ENCODE results near the gene AUTS2. TPM values are rescaled to one million over a fixed set of nuclear protein-coding genes. Genes with fewer than 3 reads are reported as not detected.

Gene AUTS2
- total RNA-seq, 1 experiment from 2014 or later, result 50.0 TPM

DNA sequence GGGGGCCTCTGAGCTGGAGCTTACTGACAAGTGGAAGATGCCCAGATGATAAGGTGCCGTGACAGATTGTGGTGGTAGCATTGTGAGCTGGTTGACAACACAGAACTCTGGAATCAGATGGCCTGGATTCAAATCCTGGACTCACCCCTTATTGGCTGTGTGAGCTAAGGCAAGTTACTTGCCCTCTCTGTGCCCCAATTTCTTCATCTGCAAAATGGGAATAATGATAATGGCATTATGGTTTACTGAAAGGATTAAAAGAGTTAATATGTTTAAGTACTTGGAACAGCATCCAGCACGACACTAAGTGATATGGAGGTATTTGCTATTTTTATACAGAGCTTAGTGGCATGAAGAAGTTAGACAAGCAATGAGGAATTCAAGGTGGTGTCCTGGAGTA, 1067.7 kb downstream of the AUTS2 start:
- CTCF ChIA-PET, result no interaction called here
- DNase-seq (ENCODE audit: low spot score), result no peak
- Mint-ChIP-seq H3K4me3 (no peak overlapping the region), H3K36me3 (no peaks in the 10 kb centered on the region), H3K27ac (no peak overlapping the region), H3K4me1 (peaks cover 17% of the 10 kb centered on the region), H3K9me3 (no peaks in the 10 kb centered on the region), H3K27me3 (ENCODE audit: low read depth) (no peaks in the 10 kb centered on the region; the same call in 1 of the 2 replicates)
- no peak for TF ChIP-seq ZNF416 (CRISPR knock-in tag; IDR thresholded peaks at IDR 0.05)
- TF ChIP-seq ZBTB21 (CRISPR knock-in tag; IDR thresholded peaks at IDR 0.05; ENCODE audit: borderline replicate concordance), result no peak
- TF ChIP-seq EMX1 (CRISPR knock-in tag; IDR thresholded peaks at IDR 0.05), result no peak
- no peak for TF ChIP-seq CBFB (CRISPR knock-in tag; IDR thresholded peaks at IDR 0.05; ENCODE audit: low read depth)
- TF ChIP-seq MYBL2 (CRISPR knock-in tag; IDR thresholded peaks at IDR 0.05), result no peak
- TF ChIP-seq, protein P1, sequence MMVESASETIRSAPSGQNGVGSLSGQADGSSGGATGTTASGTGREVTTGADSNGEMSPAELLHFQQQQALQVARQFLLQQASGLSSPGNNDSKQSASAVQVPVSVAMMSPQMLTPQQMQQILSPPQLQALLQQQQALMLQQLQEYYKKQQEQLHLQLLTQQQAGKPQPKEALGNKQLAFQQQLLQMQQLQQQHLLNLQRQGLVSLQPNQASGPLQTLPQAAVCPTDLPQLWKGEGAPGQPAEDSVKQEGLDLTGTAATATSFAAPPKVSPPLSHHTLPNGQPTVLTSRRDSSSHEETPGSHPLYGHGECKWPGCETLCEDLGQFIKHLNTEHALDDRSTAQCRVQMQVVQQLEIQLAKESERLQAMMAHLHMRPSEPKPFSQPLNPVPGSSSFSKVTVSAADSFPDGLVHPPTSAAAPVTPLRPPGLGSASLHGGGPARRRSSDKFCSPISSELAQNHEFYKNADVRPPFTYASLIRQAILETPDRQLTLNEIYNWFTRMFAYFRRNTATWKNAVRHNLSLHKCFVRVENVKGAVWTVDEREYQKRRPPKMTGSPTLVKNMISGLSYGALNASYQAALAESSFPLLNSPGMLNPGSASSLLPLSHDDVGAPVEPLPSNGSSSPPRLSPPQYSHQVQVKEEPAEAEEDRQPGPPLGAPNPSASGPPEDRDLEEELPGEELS (CRISPR knock-in tag; IDR thresholded peaks at IDR 0.05), result no peak
- TF ChIP-seq, protein P2, sequence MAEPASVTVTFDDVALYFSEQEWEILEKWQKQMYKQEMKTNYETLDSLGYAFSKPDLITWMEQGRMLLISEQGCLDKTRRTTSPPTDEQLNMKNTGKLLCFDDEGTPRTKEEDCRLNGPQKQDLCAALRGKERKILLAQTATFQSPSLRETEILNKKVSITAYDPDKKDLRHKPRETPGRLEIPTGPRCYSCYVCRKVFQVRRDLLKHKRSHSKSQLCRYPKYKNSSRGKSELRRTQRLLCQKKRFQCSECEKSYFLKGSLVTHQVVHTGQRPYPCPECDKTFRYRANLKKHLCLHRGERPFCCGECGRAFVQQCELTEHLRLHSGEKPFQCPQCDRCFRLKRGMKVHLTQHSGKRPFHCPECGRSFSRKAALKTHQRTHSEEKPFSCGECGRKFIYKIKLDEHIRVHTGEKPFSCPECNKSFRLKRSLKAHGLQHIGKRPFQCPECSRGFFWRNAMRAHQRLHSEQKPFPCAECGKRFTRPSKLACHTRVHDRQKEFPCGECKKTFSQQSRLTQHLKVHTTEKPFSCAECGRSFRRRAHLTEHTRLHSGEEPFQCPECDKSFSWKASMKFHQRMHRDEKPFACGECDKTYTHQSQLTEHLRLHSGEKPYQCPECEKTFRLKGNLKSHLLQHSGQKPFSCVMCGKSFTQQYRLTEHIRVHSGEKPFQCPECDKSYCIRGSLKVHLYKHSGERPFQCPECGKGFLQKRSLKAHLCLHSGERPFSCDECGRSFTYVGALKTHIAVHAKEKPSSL (CRISPR knock-in tag; conservative IDR thresholded peaks at IDR 0.05), result no peak
- TF ChIP-seq, protein P3, sequence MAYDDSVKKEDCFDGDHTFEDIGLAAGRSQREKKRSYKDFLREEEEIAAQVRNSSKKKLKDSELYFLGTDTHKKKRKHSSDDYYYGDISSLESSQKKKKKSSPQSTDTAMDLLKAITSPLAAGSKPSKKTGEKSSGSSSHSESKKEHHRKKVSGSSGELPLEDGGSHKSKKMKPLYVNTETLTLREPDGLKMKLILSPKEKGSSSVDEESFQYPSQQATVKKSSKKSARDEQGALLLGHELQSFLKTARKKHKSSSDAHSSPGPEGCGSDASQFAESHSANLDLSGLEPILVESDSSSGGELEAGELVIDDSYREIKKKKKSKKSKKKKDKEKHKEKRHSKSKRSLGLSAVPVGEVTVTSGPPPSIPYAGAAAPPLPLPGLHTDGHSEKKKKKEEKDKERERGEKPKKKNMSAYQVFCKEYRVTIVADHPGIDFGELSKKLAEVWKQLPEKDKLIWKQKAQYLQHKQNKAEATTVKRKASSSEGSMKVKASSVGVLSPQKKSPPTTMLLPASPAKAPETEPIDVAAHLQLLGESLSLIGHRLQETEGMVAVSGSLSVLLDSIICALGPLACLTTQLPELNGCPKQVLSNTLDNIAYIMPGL (CRISPR knock-in tag; IDR thresholded peaks at IDR 0.05), result no peak
- TF ChIP-seq NFATC4 (CRISPR knock-in tag; IDR thresholded peaks at IDR 0.05), result no peak
- TF ChIP-seq TP53 (CRISPR knock-in tag; IDR thresholded peaks at IDR 0.05), result no peak
- no peak for ATAC-seq
- POLR2A ChIA-PET, result no interaction called here

DNA sequence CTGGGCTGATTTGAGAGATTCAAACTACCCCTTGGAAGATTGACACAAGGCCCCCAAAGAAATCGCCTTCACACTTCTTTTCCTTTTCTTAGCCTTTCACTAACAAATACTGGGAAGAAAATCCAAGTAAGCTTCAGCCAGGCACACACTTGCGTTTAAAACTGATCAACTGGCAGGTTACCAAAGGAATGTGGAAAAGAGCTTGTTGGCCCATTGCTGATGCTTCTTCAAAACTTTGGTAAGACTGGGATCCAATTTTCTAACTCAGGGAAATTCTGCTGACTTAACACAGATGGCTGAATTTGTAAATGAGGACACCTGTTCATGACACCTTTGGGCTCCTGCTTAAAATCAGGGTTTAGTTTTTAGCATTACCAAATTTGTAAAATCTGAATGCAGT, 1069.1 kb downstream of the AUTS2 start:
- TF ChIP-seq IRF2 (CRISPR knock-in tag; IDR thresholded peaks at IDR 0.05; ENCODE audit: borderline replicate concordance, low read depth) (no peak), TP53 (CRISPR knock-in tag; IDR thresholded peaks at IDR 0.05) (no peak), GTF2I (CRISPR knock-in tag; conservative IDR thresholded peaks at IDR 0.05) (no peak), FOXJ3 (CRISPR knock-in tag; IDR thresholded peaks at IDR 0.05; ENCODE audit: borderline replicate concordance) (no peak), RORB (CRISPR knock-in tag; IDR thresholded peaks at IDR 0.05) (no peak), SMAD3 (CRISPR knock-in tag; IDR thresholded peaks at IDR 0.05; ENCODE audit: borderline replicate concordance) (no peak), SMAD4 (CRISPR knock-in tag; IDR thresholded peaks at IDR 0.05) (no peak), ZNF121 (CRISPR knock-in tag; IDR thresholded peaks at IDR 0.05) (no peak)
- TF ChIP-seq, protein P4, sequence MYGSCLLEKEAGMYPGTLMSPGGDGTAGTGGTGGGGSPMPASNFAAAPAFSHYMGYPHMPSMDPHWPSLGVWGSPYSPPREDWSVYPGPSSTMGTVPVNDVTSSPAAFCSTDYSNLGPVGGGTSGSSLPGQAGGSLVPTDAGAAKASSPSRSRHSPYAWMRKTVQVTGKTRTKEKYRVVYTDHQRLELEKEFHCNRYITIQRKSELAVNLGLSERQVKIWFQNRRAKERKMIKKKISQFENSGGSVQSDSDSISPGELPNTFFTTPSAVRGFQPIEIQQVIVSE (CRISPR knock-in tag; IDR thresholded peaks at IDR 0.05; ENCODE audit: borderline replicate concordance), result no peak
- TF ChIP-seq, protein P5, sequence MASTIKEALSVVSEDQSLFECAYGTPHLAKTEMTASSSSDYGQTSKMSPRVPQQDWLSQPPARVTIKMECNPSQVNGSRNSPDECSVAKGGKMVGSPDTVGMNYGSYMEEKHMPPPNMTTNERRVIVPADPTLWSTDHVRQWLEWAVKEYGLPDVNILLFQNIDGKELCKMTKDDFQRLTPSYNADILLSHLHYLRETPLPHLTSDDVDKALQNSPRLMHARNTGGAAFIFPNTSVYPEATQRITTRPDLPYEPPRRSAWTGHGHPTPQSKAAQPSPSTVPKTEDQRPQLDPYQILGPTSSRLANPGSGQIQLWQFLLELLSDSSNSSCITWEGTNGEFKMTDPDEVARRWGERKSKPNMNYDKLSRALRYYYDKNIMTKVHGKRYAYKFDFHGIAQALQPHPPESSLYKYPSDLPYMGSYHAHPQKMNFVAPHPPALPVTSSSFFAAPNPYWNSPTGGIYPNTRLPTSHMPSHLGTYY (CRISPR knock-in tag; IDR thresholded peaks at IDR 0.05), result no peak
- ATAC-seq (no peak), DNase-seq (ENCODE audit: low spot score) (no peak)
- Mint-ChIP-seq H3K4me3 (no peak overlapping the region), H3K27me3 (ENCODE audit: low read depth) (no peaks in the 10 kb centered on the region; the same call in 1 of the 2 replicates), H3K4me1 (peaks cover 9% of the 10 kb centered on the region), H3K36me3 (no peaks in the 10 kb centered on the region), H3K9me3 (no peaks in the 10 kb centered on the region), H3K27ac (no peak overlapping the region)
- ChIA-PET POLR2A (no interaction called here), CTCF (no interaction called here)
